Limb (tissue), 2 donors: ENCODE data around the gene NT5C1A.

Source experiments
- DNase-seq, 2 donors: peaks; one replicate each; pipeline ENCODE4 v3.0.0-alpha.2; 2016; ENCODE audit errors: extremely low spot score in 2 of 2

NT5C1A gene

DNA sequence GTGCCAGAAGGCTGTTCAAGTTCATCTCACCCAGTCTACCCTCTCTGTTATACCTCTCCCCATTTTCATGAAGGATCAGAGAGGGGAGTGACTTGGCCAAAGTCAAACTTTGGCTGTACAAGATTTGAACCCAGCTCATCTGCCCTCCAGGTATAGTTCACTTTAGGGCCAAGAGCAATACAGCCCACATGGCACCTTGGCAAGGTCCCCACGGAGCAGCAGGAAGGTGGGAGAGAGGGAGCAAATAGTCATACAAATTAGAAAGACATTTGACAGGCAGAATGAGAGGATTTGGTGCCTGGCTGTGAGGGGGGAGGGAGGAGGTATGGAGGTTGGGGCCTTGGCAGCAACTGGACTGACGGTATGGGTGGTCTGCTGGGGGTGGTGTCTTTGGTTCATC, 18.3 kb upstream of the NT5C1A start:
- DNase-seq: no peak

DNA sequence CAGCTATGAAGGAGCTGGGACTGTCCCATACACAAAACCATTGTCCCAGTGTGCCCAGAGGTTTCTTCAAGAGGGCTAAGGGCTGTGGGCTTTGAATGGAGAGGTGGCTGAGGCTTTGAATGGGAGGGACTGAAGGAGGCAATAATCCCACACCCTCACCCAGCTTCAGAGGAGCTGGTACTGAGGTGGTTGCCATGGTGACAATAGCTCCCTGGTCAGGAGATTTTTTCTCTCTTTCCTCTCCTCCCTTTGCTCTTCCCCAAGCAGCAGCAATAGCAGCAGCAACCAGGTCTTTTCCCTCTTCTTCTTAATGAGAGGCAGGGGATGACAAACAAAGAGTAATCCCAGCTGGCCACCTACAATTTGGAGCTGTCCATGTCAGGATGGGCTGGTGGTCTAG, 17.7 kb upstream of the NT5C1A start:
- no peak for DNase-seq

DNA sequence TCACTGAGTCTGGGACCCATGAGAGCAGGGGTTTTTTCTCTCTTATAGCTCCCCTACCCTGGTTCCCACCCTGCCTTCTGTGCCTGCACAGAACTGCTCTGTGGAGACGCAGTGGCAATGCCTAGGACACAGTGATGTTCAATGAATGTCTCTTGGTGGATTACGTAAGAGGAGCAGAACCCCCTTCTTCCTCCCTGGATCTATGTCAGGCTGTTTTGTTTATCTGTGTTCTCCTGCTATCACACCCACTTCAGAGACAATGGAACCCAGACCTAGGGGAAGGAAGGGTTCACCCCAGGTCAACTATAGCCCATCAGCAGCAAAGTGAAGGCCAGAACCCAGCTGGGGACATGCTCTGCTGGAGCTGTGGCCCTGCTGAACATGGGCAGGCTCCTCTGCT, 17.3 kb upstream of the NT5C1A start:
- no peak for DNase-seq

DNA sequence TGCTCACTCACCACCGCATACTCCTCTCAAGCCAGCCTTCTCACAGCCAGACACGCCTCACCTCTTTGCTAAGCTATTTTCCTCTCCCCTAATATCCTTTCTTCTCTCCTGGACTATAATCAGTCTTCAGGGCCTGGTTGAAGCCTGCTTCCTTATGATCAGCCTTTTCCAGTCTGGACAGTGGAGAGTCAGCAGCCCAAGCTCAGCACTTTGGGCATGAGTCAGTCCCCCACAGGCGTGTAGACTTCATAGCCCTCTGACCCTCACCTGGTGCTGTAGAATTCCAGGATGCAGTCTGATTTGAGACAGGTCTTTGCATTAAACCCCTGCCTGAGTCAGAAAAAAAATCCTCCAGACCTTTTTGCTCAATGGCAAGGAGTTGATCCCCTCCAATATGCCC, 16.8 kb upstream of the NT5C1A start:
- DNase-seq: no peak

DNA sequence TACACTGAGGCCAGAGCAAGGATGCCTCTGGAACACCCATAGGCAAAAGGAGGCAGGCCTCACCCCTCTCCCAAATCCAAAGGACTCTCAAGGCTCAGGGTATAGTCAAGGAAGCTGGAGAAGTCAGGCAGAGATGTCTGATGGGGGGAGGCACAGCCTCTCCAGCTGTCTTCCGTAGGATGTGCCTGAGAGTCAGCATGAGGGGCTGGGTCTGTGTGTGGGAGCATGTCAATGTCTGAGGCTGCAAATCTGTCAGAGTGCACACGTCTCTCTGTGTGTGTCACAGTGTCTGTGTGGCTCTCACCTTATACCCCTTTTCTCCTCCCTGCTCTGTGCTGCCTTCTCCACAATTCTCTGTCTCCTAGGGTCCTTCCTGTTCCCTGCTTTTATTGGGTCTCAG, 15.3 kb upstream of the NT5C1A start:
- no peak for DNase-seq

DNA sequence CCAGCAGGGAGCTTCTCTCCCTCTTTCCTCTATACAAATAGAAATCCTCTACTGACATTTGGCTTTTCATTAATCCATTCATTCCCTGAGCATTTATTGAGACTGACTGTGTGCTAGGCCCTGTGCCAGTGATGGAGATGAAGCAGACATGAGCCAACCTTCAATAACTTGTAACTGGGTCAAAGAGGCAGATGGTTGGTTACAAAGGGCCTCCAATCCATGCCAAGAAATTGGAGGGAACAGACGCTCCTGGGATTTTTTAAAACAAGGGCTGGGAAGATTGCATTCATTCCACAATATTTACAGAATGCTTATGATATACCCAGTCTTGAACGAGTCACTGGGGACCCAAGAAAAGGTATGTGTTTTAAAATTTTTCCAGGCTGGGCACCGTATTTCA, 13.2 kb upstream of the NT5C1A start:
- DNase-seq: no peak

DNA sequence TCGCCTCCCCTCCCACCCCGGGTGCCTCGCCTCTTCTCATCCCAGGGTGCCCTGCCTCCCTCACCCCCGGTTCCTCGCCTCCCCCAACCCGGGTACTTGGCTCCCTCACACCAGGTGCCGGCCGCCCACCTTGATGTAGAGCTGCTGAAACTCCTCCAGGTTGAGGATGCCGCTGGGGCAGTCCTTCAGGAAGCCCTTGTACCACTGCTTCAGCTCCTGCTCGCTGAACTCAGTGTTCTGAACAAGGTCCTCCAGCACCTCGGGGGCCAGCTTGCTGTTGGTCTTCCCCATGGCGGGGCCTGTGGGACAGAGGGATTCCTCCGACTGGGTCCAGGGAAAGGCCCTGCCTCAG, 12.4 kb upstream of the NT5C1A start:
- DNase-seq: no peak

DNA sequence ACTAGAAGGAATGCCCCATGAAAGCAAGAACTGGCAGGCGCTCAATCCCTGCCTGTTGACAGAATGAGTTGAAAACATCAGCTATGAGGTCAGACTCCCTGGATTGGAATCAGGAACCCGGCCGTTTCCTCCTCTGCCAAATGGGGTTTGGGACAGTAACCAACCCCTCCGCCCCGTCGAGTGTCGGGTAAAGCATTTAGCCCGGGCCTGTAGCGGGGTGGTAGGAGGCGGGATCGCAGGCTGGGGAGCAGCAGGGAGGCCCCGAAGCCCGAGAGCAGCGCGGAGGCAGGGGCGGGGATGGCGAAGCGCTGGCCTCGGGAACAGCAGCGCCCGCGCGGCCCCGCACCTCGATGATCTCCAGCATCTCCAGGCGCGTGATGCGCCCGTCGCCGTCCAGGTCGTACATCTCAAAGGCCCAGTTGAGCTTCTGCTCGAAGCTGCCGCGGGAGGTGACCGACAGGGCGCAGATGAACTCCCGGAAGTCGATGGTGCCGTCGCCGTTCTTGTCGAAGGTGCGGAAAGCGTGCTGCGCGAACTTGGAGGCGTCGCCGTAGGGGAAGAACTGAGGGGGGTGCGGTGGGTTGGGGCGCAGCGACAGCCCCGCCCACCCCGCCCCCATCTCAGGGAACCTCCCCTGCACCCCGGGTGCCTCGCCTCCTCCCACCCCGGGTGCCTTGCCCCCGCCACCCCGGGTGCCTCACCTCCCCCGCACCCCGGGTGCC, 11.8 kb upstream of the NT5C1A start:
- no peak for DNase-seq

DNA sequence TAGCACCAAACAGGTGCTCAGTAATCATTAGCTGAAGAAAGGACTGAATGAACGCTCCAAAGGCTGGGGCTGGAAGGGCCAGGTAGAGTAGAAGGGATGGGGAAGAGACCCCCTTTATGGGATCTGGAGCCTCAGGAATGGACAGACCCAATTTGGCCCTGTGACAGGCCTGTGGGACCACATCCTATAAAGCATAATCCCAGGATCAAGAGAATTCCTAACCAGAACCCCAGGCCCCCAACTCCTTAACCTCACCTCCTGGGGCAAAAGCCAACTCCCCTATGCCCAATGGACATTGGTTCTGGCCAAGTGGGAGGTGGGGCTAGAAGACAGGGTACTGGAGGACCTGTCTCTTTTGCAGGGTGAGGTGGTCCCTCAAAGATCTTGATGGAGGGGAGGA, 10.1 kb upstream of the NT5C1A start:
- no peak for DNase-seq

DNA sequence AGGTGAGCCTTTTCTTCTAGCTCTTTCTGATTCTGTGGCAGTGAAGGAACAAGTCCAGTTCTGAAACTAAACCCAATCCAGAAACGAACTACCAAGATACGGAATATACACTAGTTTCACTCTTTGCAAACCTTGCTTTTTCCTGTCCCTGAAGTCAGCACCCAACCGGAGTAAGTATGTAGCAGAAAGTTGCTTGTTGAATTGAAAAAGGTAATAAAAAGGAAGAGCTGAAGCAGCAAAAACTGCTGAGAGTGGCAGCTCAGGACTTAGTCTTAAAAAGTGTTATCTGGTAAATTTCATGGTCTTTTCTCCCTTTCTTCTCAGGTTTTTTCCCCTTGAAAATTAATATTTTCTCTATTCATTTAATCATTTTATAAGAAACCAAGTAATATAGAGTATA, 9.4 kb upstream of the NT5C1A start:
- DNase-seq: no peak

DNA sequence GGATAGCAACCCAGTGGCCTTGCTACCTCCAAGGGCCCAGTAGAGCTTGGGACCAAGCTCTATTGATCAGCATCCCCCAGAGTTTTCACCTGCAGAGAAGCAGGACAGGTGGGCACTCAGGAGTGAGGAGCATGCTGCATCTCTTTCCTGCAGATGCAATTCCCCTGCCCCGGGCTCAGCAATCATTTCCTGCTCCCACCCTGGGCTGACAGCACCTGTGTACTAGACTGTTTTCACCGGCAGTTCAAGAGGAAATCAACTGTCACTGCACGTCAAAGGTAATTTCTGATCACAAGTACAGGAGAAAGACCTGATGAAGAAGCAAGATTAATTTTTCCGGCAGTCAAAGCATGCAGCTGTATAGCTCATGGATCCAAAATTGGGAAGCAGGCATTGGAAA, 8.8 kb upstream of the NT5C1A start:
- no peak for DNase-seq

DNA sequence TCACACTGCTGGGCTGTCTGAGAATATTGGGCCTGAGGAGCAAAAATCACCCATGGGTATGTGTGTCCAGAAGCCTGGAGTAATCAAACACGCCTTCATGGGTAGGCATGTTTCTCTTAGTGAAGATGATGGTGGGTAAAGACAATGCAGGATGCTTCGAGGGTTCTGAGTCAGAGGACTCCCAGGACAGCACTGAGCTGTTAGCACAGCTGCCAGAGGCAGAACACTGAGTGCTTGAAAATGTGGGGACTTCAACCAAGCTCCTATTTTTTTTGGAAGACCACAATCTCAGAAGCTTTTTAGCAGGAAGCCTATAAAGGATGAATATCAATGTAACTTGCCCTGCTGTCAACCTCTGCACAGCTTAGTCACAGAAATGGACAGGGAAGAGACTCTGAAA, 7.9 kb upstream of the NT5C1A start:
- no peak for DNase-seq

DNA sequence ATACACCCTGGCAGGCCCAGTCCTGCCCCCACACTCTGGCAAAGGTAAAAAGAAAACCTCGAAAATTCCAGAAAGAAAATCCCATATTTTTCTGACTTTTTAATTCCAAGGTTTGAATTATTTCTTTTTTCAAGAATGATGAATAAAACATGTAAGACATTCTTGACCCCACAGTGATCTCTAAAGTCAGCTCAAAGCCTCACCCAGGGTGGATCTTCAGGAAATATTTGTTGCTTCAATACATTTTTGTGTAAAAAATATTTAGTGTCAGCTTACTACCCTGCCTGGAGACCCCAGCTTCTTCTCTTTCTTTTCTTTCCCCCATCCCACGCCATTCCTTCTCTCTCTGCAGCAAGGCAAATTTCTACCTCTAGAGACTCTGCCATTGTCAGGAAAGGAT, 7.0 kb upstream of the NT5C1A start:
- no peak for DNase-seq

DNA sequence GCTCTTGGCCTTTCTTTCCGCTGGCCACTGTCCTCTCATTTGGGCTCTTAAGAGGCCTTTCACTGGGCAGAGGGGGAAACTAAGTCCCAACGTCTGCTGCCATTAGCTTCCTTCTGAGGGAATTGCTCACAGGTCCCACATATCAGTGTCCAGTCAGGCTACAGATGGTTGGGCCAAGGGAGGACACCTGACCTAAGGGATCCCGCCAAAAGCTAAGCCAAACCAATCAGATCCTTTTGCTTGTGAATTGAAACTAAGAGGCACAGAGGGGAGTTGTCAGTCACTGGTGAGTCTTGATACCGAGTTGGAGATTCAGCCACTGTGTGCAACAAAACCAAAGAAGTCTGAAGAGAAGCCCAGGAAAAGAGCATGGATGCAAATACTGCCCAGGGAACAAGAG, 5.7 kb upstream of the NT5C1A start:
- no peak for DNase-seq

DNA sequence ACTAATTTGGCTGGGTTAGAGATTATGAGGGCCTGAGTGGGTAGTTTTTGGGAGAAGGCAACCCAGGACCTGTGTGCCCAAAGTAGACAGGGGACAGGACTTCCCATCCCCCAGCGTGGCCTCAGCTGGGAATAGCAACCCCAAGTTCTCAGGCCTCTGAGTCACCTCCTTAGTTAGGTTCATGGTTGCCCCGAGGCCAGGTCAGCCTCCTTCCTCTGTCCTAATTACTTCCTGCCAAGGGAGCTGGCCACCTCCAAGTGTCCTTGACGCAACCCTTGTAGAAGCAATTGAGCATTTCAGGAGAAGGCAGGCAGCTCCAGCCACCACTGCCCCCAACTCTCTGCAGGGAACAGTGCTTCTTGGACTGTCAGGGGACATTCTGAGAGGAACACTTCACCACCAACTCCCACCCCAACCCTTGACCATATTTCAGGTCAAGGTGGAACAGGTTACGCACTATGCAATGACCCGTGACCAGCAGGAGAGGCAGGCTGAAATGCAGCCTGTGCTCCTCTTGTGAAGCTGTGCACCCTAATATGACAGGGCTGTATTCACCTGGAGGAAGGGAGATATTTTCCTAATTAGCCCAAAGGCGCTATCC, 5.1 kb upstream of the NT5C1A start:
- DNase-seq: no peak

DNA sequence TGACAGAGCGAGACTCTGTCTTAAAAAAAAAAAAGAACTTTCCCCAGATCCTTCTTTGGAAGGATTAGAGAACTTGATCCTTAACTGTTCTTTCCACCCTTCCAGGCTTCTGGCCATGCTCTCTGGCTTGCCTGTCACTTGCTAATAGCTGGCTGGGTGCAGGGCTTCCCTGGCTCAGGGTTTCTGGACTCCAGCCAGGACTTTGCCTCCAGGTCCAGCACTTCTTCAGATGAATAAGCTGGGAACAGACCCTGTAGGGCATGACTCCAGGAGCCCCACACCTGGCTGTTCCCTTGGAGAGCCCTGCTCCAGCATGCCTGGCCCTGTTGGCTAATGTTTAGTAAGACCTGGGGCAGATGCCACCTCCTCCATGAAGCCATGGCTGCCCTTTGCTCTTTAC, 3.3 kb upstream of the NT5C1A start:
- DNase-seq: no peak

DNA sequence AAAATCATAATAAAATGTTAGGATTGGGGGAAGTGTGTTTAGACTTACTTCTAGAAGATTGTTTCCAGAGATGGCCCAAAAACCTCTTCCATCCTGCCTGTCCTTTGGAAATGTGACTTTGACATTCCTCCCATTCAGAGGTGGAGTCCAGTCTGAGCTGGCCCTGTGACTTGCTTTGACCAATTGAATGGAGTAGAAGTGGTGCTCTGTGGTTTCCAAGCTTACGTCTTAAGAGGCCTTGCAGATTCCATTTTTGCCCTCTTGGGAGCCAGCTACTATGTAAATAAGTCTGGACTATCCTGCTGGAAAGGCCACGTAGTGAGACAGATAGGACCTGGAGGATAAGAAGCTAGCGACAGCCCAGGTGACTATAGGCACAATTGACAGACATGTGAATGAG, 1.3 kb upstream of the NT5C1A start:
- no peak for DNase-seq

DNA sequence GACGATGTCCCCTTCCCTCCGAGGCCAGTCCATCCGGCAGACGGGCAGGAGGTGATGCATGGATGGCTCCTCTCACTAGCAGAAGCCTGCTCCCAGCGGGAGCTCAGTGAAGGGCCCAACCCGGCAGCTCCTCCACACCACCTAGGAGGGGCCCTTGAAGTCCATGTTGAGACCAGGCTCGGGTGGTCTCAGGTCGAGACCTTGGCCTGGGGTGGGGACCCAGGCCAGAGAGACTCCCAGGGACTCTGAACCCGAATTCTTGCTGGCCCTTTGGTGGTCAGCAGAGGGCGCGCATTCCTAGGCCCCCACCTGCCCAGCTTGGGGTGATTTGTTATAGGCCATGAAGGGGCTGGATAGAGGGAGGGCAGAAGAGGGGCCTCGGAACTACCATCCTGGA, 642 bp upstream of the NT5C1A start:
- DNase-seq: no peak

DNA sequence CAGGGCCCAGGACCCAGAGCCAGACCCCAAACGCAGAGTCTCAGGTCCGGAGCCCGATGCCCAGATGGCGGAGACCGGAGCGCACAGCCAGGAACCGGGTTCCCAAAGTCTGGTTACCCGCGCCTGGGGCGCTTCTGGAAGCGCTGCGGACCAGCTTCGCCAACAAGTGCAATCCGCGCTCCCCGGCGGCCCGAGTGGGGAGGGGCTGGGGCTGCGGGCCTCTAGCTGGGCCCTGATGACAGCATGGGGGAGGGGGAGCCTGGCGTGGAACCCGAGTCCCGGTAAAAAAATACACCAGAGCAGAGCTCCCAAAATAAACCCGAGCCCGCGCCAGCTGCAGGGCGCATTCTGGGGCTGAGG, 494 bp downstream of the NT5C1A start:
- DNase-seq: peak in 1 of 2 donors; percentile 71

DNA sequence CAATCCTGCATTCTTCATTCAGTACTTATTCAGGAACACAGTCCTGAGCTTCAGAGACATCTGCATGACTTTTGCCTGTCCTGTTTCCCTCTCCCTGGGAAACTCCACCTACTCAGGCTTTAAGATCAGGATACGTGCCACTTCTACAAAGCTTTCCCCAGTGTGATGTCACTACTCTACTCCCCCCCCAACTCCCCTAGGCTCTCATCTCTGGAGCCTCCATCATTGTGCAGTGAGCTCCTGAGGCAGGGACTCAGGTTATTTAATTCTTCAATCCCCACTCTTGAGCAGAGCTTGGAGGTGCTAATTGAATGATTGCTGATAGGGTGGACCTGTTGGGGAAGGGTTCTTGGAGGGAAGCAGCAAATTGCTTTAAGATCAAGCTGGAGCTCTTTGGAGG, 1.2 kb downstream of the NT5C1A start:
- no peak for DNase-seq

DNA sequence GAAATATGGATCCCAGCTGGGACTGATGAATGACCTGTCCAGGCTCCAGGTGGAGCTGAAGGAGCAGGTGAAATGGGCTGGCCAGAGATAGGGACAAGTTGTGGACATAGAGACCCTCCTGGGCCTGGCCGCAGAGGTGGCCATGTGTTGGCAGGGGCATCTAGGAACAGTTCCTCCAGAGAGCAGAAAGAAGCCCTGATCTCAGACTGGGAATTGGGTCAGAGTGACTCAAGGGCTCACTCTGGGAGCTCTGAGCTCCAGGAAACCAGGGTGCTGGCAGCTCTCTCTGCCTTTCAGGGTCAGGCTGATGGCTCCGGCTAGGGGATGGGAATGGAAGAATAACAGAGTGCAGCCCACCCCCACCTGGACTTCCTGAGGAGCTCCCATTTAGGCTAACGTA, 3.0 kb downstream of the NT5C1A start:
- no peak for DNase-seq

DNA sequence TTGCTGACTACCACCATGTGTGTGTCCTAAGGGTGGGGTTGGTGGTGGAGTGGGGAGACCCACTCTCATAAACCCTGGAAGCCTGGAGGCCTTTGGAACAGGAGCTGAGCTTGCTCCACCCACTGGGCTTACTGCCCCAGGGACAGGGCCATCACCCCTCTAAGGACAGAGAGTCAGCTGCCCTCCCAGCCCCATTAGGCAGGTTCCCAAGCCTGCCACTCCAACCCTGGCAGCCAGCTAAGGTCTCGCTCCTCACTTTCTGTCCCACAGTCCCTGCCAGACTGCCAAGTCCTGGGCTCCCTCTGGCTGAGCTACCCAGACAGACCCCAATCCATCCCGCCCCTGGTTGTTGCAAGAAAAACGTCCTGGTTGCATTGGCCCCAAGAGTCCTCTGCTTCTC, 3.8 kb downstream of the NT5C1A start:
- no peak for DNase-seq

DNA sequence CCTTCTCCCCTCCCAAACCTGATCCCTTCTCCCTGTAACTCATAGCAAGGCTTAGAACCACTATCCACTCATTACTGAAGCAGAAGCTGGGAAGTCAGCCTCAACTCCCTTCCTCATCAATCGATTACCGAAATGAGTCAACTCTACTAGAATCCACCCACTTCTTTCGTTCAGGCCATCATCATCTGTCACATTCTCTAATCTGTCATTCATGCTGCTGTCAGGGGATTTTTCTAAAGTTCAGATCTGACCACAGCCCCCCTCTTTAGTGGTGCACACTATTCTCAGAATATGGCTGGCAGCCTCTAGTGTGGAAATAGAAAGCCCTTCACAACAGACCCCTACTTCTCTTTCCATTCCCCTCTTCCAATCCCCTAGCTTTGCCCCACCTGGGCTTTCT, 5.1 kb downstream of the NT5C1A start:
- no peak for DNase-seq

DNA sequence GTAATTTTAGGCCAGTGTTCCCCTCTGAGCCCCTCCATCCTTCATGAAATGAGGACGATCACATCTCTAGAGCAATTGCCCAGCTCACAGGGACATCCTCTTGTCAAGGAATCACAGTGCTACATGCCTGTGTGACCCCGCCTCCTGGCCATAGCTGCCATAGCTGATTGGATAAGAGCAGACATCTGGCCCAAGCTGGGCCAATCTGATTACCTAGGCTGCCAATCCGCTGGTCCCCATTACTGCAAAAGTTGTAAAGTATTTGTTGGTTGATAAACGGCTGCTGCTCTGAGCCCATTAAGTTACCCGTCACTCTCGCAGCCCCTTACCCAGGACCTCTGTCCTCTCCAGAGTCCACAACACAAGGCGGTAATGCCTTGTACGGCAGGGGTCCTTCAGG, 8.3 kb downstream of the NT5C1A start:
- no peak for DNase-seq
